H1 (cell line): Measurements from ENCODE around the gene GH1. TPM values are rescaled to one million over a fixed set of nuclear protein-coding genes. Genes with fewer than 3 reads are reported as not detected.
"Not testable (repeated sequence)": the region's sequence is repeated elsewhere in the genome, so short reads cannot be mapped to it uniquely, and the experiment has no call there.

Source experiments
- CTCF ChIA-PET: fragments of 300-600 bp; sonication (Branson Sonifier 250); formaldehyde crosslinking; loops from one replicate; lab custom pipeline; 2021; ENCODE audit not compliant: partially characterized antibody; lab: Charles Lee
- POLR2A ChIA-PET: fragments of 300-600 bp; sonication (Branson Sonifier 250); formaldehyde crosslinking; loops from one replicate; lab custom pipeline; 2021; ENCODE audit warnings: inconsistent platforms; ENCODE audit not compliant: partially characterized antibody; lab: Charles Lee
- DNase-seq, 2 experiments: peaks; one replicate each; pipeline versions ENCODE4 v3.0.0 to v3.0.0-alpha.2; 2010 to 2022; ENCODE audit warnings: low spot score in 2 of 2, low read depth in 1 of 2, mixed read lengths in 1 of 2
- FAIRE-seq: peaks from 2 replicates; lab custom pipeline; 2011; peaks lifted over from hg19 to GRCh38; lab: Jason Lieb, UNC
- H2AFZ ChIP-seq: 2 replicates; pipeline ENCODE4 v1.8.1; 2012; ENCODE audit warnings: low read length, inconsistent platforms
- H2AK5ac ChIP-seq: 2 replicates; pipeline ENCODE4 v1.6.1; 2013; ENCODE audit warnings: low read depth, low read length
- H2BK120ac ChIP-seq: replicated peaks from 2 replicates; pipeline ENCODE3; 2013; ENCODE audit warnings: low read depth, low read length, inconsistent platforms
- H2BK12ac ChIP-seq: 2 replicates; pipeline ENCODE4 v1.6.1; 2013; ENCODE audit warnings: low read depth, low read length
- H2BK15ac ChIP-seq: 2 replicates; pipeline ENCODE4 v1.6.1; 2013; ENCODE audit warnings: low read length
- H2BK20ac ChIP-seq: 2 replicates; pipeline ENCODE4 v1.6.1; 2013; ENCODE audit warnings: low read length
- H2BK5ac ChIP-seq: 2 replicates; pipeline ENCODE4 v1.6.1; 2013; ENCODE audit warnings: low read depth, low read length
- H3K14ac ChIP-seq: 2 replicates; pipeline ENCODE4 v1.6.1; 2013; ENCODE audit warnings: inconsistent platforms; ENCODE audit not compliant: insufficient read length
- H3K18ac ChIP-seq: 2 replicates; pipeline ENCODE4 v1.6.1; 2013; ENCODE audit warnings: low read length; ENCODE audit errors: extremely low read depth
- H3K23ac ChIP-seq: 2 replicates; pipeline ENCODE4 v1.6.1; 2013; ENCODE audit warnings: inconsistent platforms; ENCODE audit not compliant: insufficient read length
- H3K23me2 ChIP-seq: 2 replicates; pipeline ENCODE4 v1.6.1; 2013; ENCODE audit warnings: low read depth, low read length
- H3K27ac ChIP-seq: 2 replicates; pipeline ENCODE4 v1.6.1; 2011; ENCODE audit warnings: low read depth, low read length, inconsistent platforms
- H3K27me3 ChIP-seq, 4 experiments: replicated peaks in 1 of 4; 1 replicate in 1 of 4; 2 replicates in 3 of 4; pipeline versions ENCODE4 v1.6.1 to v1.8.1; 2011 to 2013; ENCODE audit warnings: low read length in 3 of 4, mild to moderate bottlenecking in 3 of 4, inconsistent platforms in 2 of 4, mixed read lengths in 2 of 4, moderate library complexity in 1 of 4; ENCODE audit not compliant: control insufficient read depth in 3 of 4, insufficient read depth in 3 of 4; ENCODE audit errors: extremely low read depth in 1 of 4
- H3K36me3 ChIP-seq, 4 experiments: 2 replicates each; pipeline versions ENCODE4 v1.6.1 to v1.8.1; 2011 to 2013; ENCODE audit warnings: mild to moderate bottlenecking in 4 of 4, low read length in 3 of 4, moderate library complexity in 2 of 4, control low read depth in 1 of 4, inconsistent platforms in 1 of 4; ENCODE audit not compliant: insufficient read depth in 4 of 4, control insufficient read depth in 2 of 4
- H3K4ac ChIP-seq: replicated peaks from 2 replicates; pipeline ENCODE3; 2013; ENCODE audit warnings: low read length, low read depth, mixed read lengths, inconsistent platforms; ENCODE audit not compliant: insufficient read length
- H3K4me1 ChIP-seq, 4 experiments: replicated peaks in 1 of 4; 1 replicate in 1 of 4; 2 replicates in 3 of 4; pipeline versions ENCODE4 v1.6.1 to v1.8.1; 2011 to 2013; ENCODE audit warnings: low read length in 3 of 4, inconsistent platforms in 2 of 4, mixed read lengths in 1 of 4; ENCODE audit not compliant: insufficient read depth in 4 of 4, control insufficient read depth in 3 of 4
- H3K4me2 ChIP-seq, 2 experiments: 2 replicates each; pipeline versions ENCODE4 v1.6.1 to v1.8.1; 2011 to 2013; ENCODE audit warnings: low read depth in 2 of 2, low read length in 2 of 2, control low read depth in 1 of 2, inconsistent platforms in 1 of 2, mild to moderate bottlenecking in 1 of 2; ENCODE audit not compliant: insufficient read depth in 1 of 2
- H3K4me3 ChIP-seq, 4 experiments: fragments of 200-600, 300-600 bp in 1 of 4; sonication (generic), shearing (Covaris generic), sonication (Bioruptor Twin) in 1 of 4; 2 replicates each; pipeline versions ENCODE4 v1.5.1 to v1.8.1; 2011 to 2016; ENCODE audit warnings: low read length in 4 of 4, low read depth in 3 of 4, control low read depth in 2 of 4, inconsistent platforms in 2 of 4, mild to moderate bottlenecking in 2 of 4, mixed read lengths in 1 of 4, moderate library complexity in 1 of 4; ENCODE audit not compliant: insufficient read depth in 2 of 4; ENCODE audit errors: extremely low read depth in 1 of 4
- H3K56ac ChIP-seq: replicated peaks from 2 replicates; pipeline ENCODE3; 2013; ENCODE audit warnings: low read depth, mild to moderate bottlenecking, mixed read lengths, low read length, inconsistent platforms; ENCODE audit not compliant: insufficient read length
- H3K79me1 ChIP-seq: 2 replicates; pipeline ENCODE4 v1.6.1; 2013; ENCODE audit warnings: low read depth, low read length, control low read depth
- H3K79me2 ChIP-seq, 2 experiments: 2 replicates each; pipeline versions ENCODE4 v1.6.1 to v1.8.1; 2012 to 2013; ENCODE audit warnings: low read length in 2 of 2, mild to moderate bottlenecking in 2 of 2, inconsistent platforms in 1 of 2; ENCODE audit not compliant: insufficient read depth in 2 of 2, control insufficient read depth in 1 of 2
- H3K9ac ChIP-seq, 4 experiments: replicated peaks in 1 of 4; 1 replicate in 1 of 4; 2 replicates in 3 of 4; pipeline versions ENCODE4 v1.6.1 to v1.8.1; 2011 to 2013; ENCODE audit warnings: low read depth in 3 of 4, low read length in 3 of 4, control low read depth in 2 of 4, mild to moderate bottlenecking in 2 of 4, moderate library complexity in 2 of 4, inconsistent platforms in 1 of 4; ENCODE audit errors: extremely low read depth in 1 of 4
- H3K9me3 ChIP-seq, 2 experiments: 2 replicates each; pipeline versions ENCODE4 v1.6.1 to v1.8.1; 2012 to 2013; ENCODE audit warnings: mild to moderate bottlenecking in 2 of 2, moderate library complexity in 2 of 2, control low read depth in 1 of 2, inconsistent platforms in 1 of 2, low read depth in 1 of 2, low read length in 1 of 2, mixed read lengths in 1 of 2; ENCODE audit not compliant: insufficient read depth in 2 of 2
- H4K20me1 ChIP-seq, 2 experiments: replicated peaks in 1 of 2; 2 replicates each; pipeline versions ENCODE3 to v1.8.1; 2011 to 2013; ENCODE audit warnings: inconsistent platforms in 2 of 2, low read length in 2 of 2, mild to moderate bottlenecking in 1 of 2; ENCODE audit not compliant: insufficient read depth in 2 of 2, control insufficient read depth in 1 of 2
- H4K5ac ChIP-seq: 2 replicates; pipeline ENCODE4 v1.6.1; 2013; ENCODE audit warnings: low read length, low read depth, mixed read lengths, inconsistent platforms; ENCODE audit not compliant: insufficient read length
- H4K8ac ChIP-seq: 2 replicates; pipeline ENCODE4 v1.8.0; 2013; ENCODE audit warnings: mild to moderate bottlenecking, moderate library complexity, low read length, inconsistent platforms; ENCODE audit not compliant: insufficient read depth; ENCODE audit errors: extremely low read depth
- H4K91ac ChIP-seq: replicated peaks from 2 replicates; pipeline ENCODE3; 2013; ENCODE audit warnings: low read length, mixed read lengths, inconsistent platforms; ENCODE audit not compliant: insufficient read length
- EP300 ChIP-seq, 2 experiments: IDR thresholded peaks; 1 replicate in 1 of 2; 2 replicates in 1 of 2; pipeline ENCODE4 v1.6.1; 2011 to 2012; ENCODE audit warnings: low read depth in 2 of 2, low read length in 2 of 2, mild to moderate bottlenecking in 2 of 2, borderline replicate concordance in 1 of 2, inconsistent platforms in 1 of 2, moderate library complexity in 1 of 2
- TAF7 ChIP-seq: optimal IDR thresholded peaks from 2 replicates; pipeline ENCODE3; 2011; ENCODE audit warnings: low read depth, mild to moderate bottlenecking, inconsistent platforms, low read length, moderate library complexity, borderline replicate concordance
- TBP ChIP-seq: IDR thresholded peaks from 2 replicates; pipeline ENCODE4 v1.6.1; 2011; ENCODE audit warnings: low read depth, low read length, improper control_type of control experiment
- TCF12 ChIP-seq: IDR thresholded peaks from 2 replicates; pipeline ENCODE4 v1.6.1; 2011; ENCODE audit warnings: low read depth, mild to moderate bottlenecking, low read length
- USF2 ChIP-seq: IDR thresholded peaks from 2 replicates; pipeline ENCODE4 v1.6.1; 2011; ENCODE audit warnings: low read length, improper control_type of control experiment
- WGBS, 2 experiments: shearing (Covaris generic) in 1 of 2; methylation state at CpG; one replicate each; pipeline versions ENCODE4 v1.1.6 to v1.1.7; 2013 to 2015; ENCODE audit warnings: low lambda C conversion rate in 2 of 2, mixed read lengths in 2 of 2, inconsistent platforms in 1 of 2, low coverage in 1 of 2, missing lambda C conversion rate in 1 of 2; ENCODE audit not compliant: insufficient replicate concordance in 2 of 2, insufficient coverage in 1 of 2, insufficient read length in 1 of 2; ENCODE audit errors: extremely low coverage in 1 of 2, missing lambda C conversion rate in 1 of 2; 5-methylcytosine and 5-hydroxymethylcytosine counted together
- polyA plus RNA-seq, 7 experiments: library from polyadenylated mRNA; depleted of rRNA in 3 of 7; stranded (reverse) in 5 of 7; unstranded in 2 of 7; fragments of >200 nt in 5 of 7; fragments of 200-250 nt in 2 of 7; gene quantifications; 1 replicate in 5 of 7; 2 replicates in 1 of 7; 4 replicates in 1 of 7; pipeline versions ENCODE4 v1.2.1 to v1.2.3, GENCODE V29; 2011 to 2013; ENCODE audit warnings: missing spikeins in 2 of 7, mixed read lengths in 2 of 7
- total RNA-seq: library from RNA; stranded (reverse); fragmentation: NEBNext Ultra II Directional; extraction: Animal tissue kit (Norgen Biotek cat#: 25700); gene quantifications from 2 replicates; pipeline ENCODE4 v1.2.1, GENCODE V29; 2021

GH1 gene
- total and polyA plus RNA-seq, 2 of the 8 experiments (the other 6 are each of a cell fraction or from before 2014, with no cell fraction given) = 0.41 TPM; not detected in 1

DNA sequence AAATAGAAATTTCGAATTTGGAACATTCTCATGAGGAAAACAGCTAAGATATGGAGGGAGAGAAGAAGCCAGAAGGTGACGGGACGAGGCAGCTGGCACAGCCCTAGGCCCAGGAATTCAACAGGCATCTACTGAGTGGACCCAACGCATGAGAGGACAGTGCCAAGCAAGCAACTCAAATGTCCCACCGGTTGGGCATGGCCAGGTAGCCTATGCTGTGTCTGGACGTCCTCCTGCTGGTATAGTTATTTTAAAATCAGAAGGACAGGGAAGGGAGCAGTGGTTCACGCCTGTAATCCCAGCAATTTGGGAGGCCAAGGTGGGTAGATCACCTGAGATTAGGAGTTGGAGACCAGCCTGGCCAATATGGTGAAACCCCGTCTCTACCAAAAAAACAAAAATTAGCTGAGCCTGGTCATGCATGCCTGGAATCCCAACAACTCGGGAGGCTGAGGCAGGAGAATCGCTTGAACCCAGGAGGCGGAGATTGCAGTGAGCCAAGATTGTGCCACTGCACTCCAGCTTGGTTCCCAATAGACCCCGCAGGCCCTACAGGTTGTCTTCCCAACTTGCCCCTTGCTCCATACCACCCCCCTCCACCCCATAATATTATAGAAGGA lies 2.0 kb downstream of the GH1 start (continued):
- TF ChIP-seq TAF7 (no peak), USF2 (no peak), EP300 (IDR thresholded peaks at IDR 0.05; ENCODE audit: borderline replicate concordance in 1 of 2, low read depth in 2 of 2, low read length in 2 of 2) (no peak), TBP (no peak), TCF12 (no peak)

- H3K4me1 ChIP-seq, H2BK12ac ChIP-seq, H3K23ac ChIP-seq, H3K79me2 ChIP-seq, H3K27me3 ChIP-seq, H3K9me3 ChIP-seq, H3K9ac ChIP-seq, H3K36me3 ChIP-seq, H2AFZ ChIP-seq, H2BK20ac ChIP-seq, H3K27ac ChIP-seq, H3K23me2 ChIP-seq, H2BK5ac ChIP-seq, H4K91ac ChIP-seq, H3K4me3 ChIP-seq, POLR2A ChIA-PET, H4K20me1 ChIP-seq, H4K8ac ChIP-seq, H3K14ac ChIP-seq, H3K4me2 ChIP-seq, FAIRE-seq, H2BK15ac ChIP-seq, H3K79me1 ChIP-seq, H2AK5ac ChIP-seq, H4K5ac ChIP-seq, DNase-seq, H3K18ac ChIP-seq, H2BK120ac ChIP-seq, H3K56ac ChIP-seq, H3K4ac ChIP-seq: not testable (repeated sequence)
- 94% methylated on average over 10 of the region's 10 CpGs; no CpG with 5 or more reads in 1 of the 2 experiments for WGBS, 2 experiments
- CTCF ChIA-PET = interaction anchor here (0.6 to 11.2 kb wide), 6 partner anchors 11 to 76 kb away, joined by 3 to 270 read pairs (median 101); partner anchors contain the start of gene CD79B
Observed at GRCh38 chr17:63915753-63916152, 2.9 kb downstream of the GH1 start.
